ENCODE measurements around the gene GALNT1.
"Not testable (repeated sequence)": the region's sequence is repeated elsewhere in the genome, so short reads cannot be mapped to it uniquely, and the experiment has no call there.

Gene GALNT1

GRCh38 chr18:35581546-35581897, at the start of gene GALNT1:
TSS of gene GALNT1 (plus strand) at chr18:35581740. CDS start at chr18:35654663, 72,923 bp downstream.
- DNase-seq = no peak

GRCh38 chr18:35533916-35534405, 47.6 kb upstream of the GALNT1 start:
- DNase-seq = no peak

- DNase-seq = no peak
These were observed 46.2 kb upstream of the GALNT1 start for GRCh38 chr18:35535297-35535696.

- DNase-seq = no peak
These were observed 39.2 kb upstream of the GALNT1 start for GRCh38 chr18:35542356-35542755.

GRCh38 chr18:35547008-35547605, 34.4 kb upstream of the GALNT1 start:
- no peak for DNase-seq

- no peak for DNase-seq
These were observed 32.0 kb upstream of the GALNT1 start for GRCh38 chr18:35549564-35549963.

GRCh38 chr18:35553300-35553699, 28.2 kb upstream of the GALNT1 start:
- no peak for DNase-seq

GRCh38 chr18:35555538-35555937, 26.0 kb upstream of the GALNT1 start:
- not testable (repeated sequence) for DNase-seq

- no peak for DNase-seq
These were observed 21.7 kb upstream of the GALNT1 start for GRCh38 chr18:35559867-35560266.

- DNase-seq = no peak
These were observed 16.6 kb upstream of the GALNT1 start for GRCh38 chr18:35564795-35565453.

GRCh38 chr18:35566019-35566418, 15.5 kb upstream of the GALNT1 start:
- DNase-seq = no peak

GRCh38 chr18:35570182-35570581, 11.4 kb upstream of the GALNT1 start:
- no peak for DNase-seq

GRCh38 chr18:35571138-35571537, 10.4 kb upstream of the GALNT1 start:
- no peak for DNase-seq

GRCh38 chr18:35572644-35573043, 8.9 kb upstream of the GALNT1 start:
- no peak for DNase-seq

- peak; percentile 55 for DNase-seq
These were observed 8.0 kb upstream of the GALNT1 start for GRCh38 chr18:35573531-35573930.

- DNase-seq = not testable (repeated sequence)
These were observed 5.2 kb upstream of the GALNT1 start for GRCh38 chr18:35576240-35576845.

- DNase-seq = peak; percentile 88
These were observed 4.3 kb upstream of the GALNT1 start for GRCh38 chr18:35577045-35577848.

GRCh38 chr18:35578481-35578880, 3.1 kb upstream of the GALNT1 start:
- no peak for DNase-seq

GRCh38 chr18:35578936-35579335, 2.6 kb upstream of the GALNT1 start:
- no peak for DNase-seq

GRCh38 chr18:35580701-35581539, 620 bp upstream of the GALNT1 start:
- DNase-seq = peak; percentile 55

- peak; percentile 27 for DNase-seq
These were observed 530 bp downstream of the GALNT1 start for GRCh38 chr18:35581898-35582641.

All from activated CD4-positive, alpha-beta T cell treated with anti-CD3 and anti-CD28 coated beads, Interleukin-10, Interleukin-2, amounts not matched to agents 100 ng/mL and 50 ng/mL, durations not matched to agents 16 hours and 8 hours (primary cell).